ENCODE data around the gene PIGU. TPM values are rescaled to one million over a fixed set of nuclear protein-coding genes. Genes with fewer than 3 reads are reported as not detected.

The PIGU gene
- total RNA-seq, 1 experiment from 2014 or later = 32.8 TPM

- no peak overlapping the region for H3K14ac ChIP-seq (ENCODE audit: insufficient read depth, low read length)
- H3K27me3 ChIP-seq (ENCODE audit: insufficient read depth, low read length) = no peaks in the 10 kb centered on the region
- no peak for TF ChIP-seq CTCF (conservative IDR thresholded peaks at IDR 0.05)
- peaks cover 5% of the 10 kb centered on the region for H3K79me1 ChIP-seq (ENCODE audit: insufficient read depth, low read depth, low read length, poor library complexity, severe bottlenecking)
- no CpG with 5 or more reads among the region's 3 CpGs for WGBS (ENCODE audit: extremely low coverage, insufficient read length, low lambda C conversion rate)
- H3K9ac ChIP-seq (ENCODE audit: extremely low read depth, insufficient read length, low read length) = no peak overlapping the region
- Mint-ChIP-seq H3K36me3 (ENCODE audit: insufficient read depth in 1 of 3, low read depth in 3 of 3) (no peaks in the 10 kb centered on the region), H3K4me3 (peak overlapping the region; percentile 89 to 95; a peak in 4 of 5 replicates), H3K9me3 (no peaks in the 10 kb centered on the region), H3K4me1 (peaks cover 8 to 9% of the 10 kb centered on the region in 2 experiments), H3K27ac (no peak overlapping the region), H3K27me3 (ENCODE audit: low read depth) (no peaks in the 10 kb centered on the region)
- H3K4ac ChIP-seq (ENCODE audit: low read depth, low read length) = no peak overlapping the region
- no peaks in the 10 kb centered on the region for H3K9me3 ChIP-seq (ENCODE audit: control insufficient read depth, low read depth, low read length)
- no peak overlapping the region for H2BK12ac ChIP-seq (ENCODE audit: insufficient read length, low read depth, low read length)
- H2BK120ac ChIP-seq (ENCODE audit: low read depth, low read length, poor library complexity, severe bottlenecking) = no peak overlapping the region
- H2AK5ac ChIP-seq (ENCODE audit: insufficient read length, low read length) = no peak overlapping the region
- H4K5ac ChIP-seq (ENCODE audit: insufficient read length, low read depth, low read length) = no peak overlapping the region
- no peaks in the 10 kb centered on the region; the same call in 1 of the 2 replicates for H3K4me1 ChIP-seq (ENCODE audit: insufficient read depth, low read length)
- H2BK5ac ChIP-seq (ENCODE audit: insufficient read length, low read length) = no peak overlapping the region
- H3K79me2 ChIP-seq (ENCODE audit: insufficient read depth, low read length) = peaks cover 5% of the 10 kb centered on the region; the same call in 1 of the 2 replicates
- no peak overlapping the region for H2BK15ac ChIP-seq (ENCODE audit: low read depth, low read length)
- peak overlapping the region; percentile 98 for H3K4me2 ChIP-seq (ENCODE audit: insufficient read depth, insufficient read length, low read length)
- no peak overlapping the region for H2BK20ac ChIP-seq (ENCODE audit: low read depth, low read length, poor library complexity, severe bottlenecking)
- no peak overlapping the region for H3K27ac ChIP-seq (ENCODE audit: insufficient read length, low read depth, low read length)
- H3K23ac ChIP-seq (ENCODE audit: insufficient read length, low read depth, low read length) = no peak overlapping the region
- H3K56ac ChIP-seq (ENCODE audit: insufficient read length, low read depth, low read length) = no peak overlapping the region
- H4K8ac ChIP-seq (replicated peaks; ENCODE audit: insufficient read length, low read depth, low read length) = no peak overlapping the region
- no peak overlapping the region for H4K91ac ChIP-seq (ENCODE audit: insufficient read length, low read depth, low read length)
- H3K23me2 ChIP-seq (ENCODE audit: insufficient read length, low read depth, low read length, poor library complexity, severe bottlenecking) = peaks cover 4% of the 10 kb centered on the region
- H2AFZ ChIP-seq (ENCODE audit: low read length) = no peak overlapping the region
- no peak overlapping the region for H3K18ac ChIP-seq (ENCODE audit: insufficient read length, low read depth, low read length)
- DNase-seq = no peak
- no peaks in the 10 kb centered on the region for H4K20me1 ChIP-seq (ENCODE audit: control insufficient read depth, insufficient read depth, insufficient read length)
- no peak overlapping the region for H3T11ph ChIP-seq (ENCODE audit: low read length)
Measured at GRCh38 chr20:34675561-34675960, 1.3 kb downstream of the PIGU start.
